ENCODE results near the gene DPP6. TPM values are rescaled to one million over a fixed set of nuclear protein-coding genes. Genes with fewer than 3 reads are reported as not detected.
A peak's percentile ranks its signal among the peaks of the same experiment; 100 is the strongest.

Gene DPP6
- total RNA-seq, 1 experiment from 2014 or later = not detected

DNA sequence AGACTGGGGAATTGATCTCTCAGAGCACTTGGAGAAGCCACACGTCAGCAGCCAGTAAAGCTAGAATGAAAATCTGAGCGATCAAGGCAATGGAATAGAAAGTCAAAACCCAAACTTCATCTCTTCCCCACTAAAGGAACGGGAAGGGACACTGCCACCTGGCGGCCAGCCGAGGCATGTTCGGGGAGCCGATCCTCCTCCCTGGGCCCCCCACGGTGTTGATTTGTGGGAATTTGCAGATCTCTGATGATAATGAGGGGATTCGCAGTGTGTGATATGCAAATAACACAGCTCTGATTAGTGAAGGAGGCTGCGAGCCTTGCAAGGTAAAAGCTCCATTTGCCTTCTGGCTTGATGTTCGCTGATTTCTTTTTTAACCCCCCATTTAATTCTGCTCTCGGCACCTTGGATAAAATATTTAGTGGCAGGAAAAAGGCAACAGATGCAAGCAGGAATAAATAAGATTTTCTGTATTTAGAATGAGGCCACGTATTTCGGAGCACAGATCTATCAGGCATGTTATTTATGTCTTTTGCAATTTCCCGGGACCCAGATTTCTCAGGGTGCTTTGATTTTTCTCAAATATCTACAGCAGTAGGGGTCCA lies 692.2 kb downstream of the DPP6 start:
- no peaks in the 10 kb centered on the region for H3K4me1 ChIP-seq (ENCODE audit: insufficient read depth, low read length, poor library complexity, severe bottlenecking)
- CTCF ChIA-PET = no interaction called here
- intact Hi-C loops (cut with micrococcal nuclease; ENCODE audit: unreplicated experiment) = loop anchor here (10.0 kb wide), 1 partner anchor 1850 kb away; no protein-coding TSS in a partner anchor
- BruUV-seq (replicated peaks) = no TSS peak
- POLR2A ChIA-PET (ENCODE audit: low non-redundant PET) = no interaction called here
- TF ChIP-seq, protein P1, sequence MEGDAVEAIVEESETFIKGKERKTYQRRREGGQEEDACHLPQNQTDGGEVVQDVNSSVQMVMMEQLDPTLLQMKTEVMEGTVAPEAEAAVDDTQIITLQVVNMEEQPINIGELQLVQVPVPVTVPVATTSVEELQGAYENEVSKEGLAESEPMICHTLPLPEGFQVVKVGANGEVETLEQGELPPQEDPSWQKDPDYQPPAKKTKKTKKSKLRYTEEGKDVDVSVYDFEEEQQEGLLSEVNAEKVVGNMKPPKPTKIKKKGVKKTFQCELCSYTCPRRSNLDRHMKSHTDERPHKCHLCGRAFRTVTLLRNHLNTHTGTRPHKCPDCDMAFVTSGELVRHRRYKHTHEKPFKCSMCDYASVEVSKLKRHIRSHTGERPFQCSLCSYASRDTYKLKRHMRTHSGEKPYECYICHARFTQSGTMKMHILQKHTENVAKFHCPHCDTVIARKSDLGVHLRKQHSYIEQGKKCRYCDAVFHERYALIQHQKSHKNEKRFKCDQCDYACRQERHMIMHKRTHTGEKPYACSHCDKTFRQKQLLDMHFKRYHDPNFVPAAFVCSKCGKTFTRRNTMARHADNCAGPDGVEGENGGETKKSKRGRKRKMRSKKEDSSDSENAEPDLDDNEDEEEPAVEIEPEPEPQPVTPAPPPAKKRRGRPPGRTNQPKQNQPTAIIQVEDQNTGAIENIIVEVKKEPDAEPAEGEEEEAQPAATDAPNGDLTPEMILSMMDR (conservative IDR thresholded peaks at IDR 0.05; ENCODE audit: low read depth, low read length) = peak; percentile 91
- no peak for TF ChIP-seq EZH2 (IDR thresholded peaks at IDR 0.05; ENCODE audit: borderline replicate concordance, low read depth, low read length, poor library complexity, severe bottlenecking)
- H3K36me3 ChIP-seq (ENCODE audit: insufficient read depth, low read length, poor library complexity, severe bottlenecking) = no peaks in the 10 kb centered on the region
- H3K27ac ChIP-seq (ENCODE audit: low read depth, low read length, poor library complexity, severe bottlenecking) = no peak overlapping the region
- no peaks in the 10 kb centered on the region for H3K9me3 ChIP-seq (ENCODE audit: low read depth, low read length, poor library complexity, severe bottlenecking)
- H3K4me3 ChIP-seq (ENCODE audit: low read depth, low read length, poor library complexity, severe bottlenecking) = no peak overlapping the region
- peaks cover 53% of the 10 kb centered on the region for H3K27me3 ChIP-seq (replicated peaks; ENCODE audit: insufficient read depth, low read depth, low read length, poor library complexity)
- DNase-seq (ENCODE audit: low spot score) = peak; percentile 64

DNA sequence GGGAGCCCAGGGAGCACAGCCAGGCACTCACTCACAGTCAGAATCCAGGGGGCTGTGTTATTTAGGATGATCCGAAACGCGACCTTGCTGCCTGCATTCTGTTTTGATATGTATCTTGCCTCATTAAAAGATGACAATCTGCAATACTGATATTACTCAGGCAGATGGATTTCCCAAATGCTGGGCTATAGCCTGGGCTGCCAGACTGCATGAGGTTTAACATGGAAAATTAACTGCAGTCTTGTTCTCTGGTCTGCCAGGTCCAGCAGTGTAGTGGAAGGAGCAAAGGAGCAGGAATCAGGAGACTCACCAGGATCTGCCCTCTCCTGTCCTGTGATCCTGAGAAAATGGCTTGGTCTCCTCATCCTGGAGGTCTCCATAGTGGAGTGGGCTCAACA lies 692.7 kb downstream of the DPP6 start:
- H3K9me3 ChIP-seq (ENCODE audit: low read depth, low read length, poor library complexity, severe bottlenecking) = no peaks in the 10 kb centered on the region
- no peak overlapping the region for H3K4me3 ChIP-seq (ENCODE audit: low read depth, low read length, poor library complexity, severe bottlenecking)
- no peak overlapping the region for H3K27ac ChIP-seq (ENCODE audit: low read depth, low read length, poor library complexity, severe bottlenecking)
- peaks cover 54% of the 10 kb centered on the region for H3K27me3 ChIP-seq (replicated peaks; ENCODE audit: insufficient read depth, low read depth, low read length, poor library complexity)
- no peaks in the 10 kb centered on the region for H3K36me3 ChIP-seq (ENCODE audit: insufficient read depth, low read length, poor library complexity, severe bottlenecking)
- ChIA-PET POLR2A (ENCODE audit: low non-redundant PET) (no interaction called here), CTCF (no interaction called here)
- TF ChIP-seq EZH2 (IDR thresholded peaks at IDR 0.05; ENCODE audit: borderline replicate concordance, low read depth, low read length, poor library complexity, severe bottlenecking) = no peak
- TF ChIP-seq, protein P1 (conservative IDR thresholded peaks at IDR 0.05; ENCODE audit: low read depth, low read length) = no peak
- no peak for DNase-seq (ENCODE audit: low spot score)
- no TSS peak for BruUV-seq (replicated peaks)
- intact Hi-C loops (cut with micrococcal nuclease; ENCODE audit: unreplicated experiment) = loop anchor here (10.0 kb wide), 1 partner anchor 1850 kb away; no protein-coding TSS in a partner anchor
- no peaks in the 10 kb centered on the region for H3K4me1 ChIP-seq (ENCODE audit: insufficient read depth, low read length, poor library complexity, severe bottlenecking)

DNA sequence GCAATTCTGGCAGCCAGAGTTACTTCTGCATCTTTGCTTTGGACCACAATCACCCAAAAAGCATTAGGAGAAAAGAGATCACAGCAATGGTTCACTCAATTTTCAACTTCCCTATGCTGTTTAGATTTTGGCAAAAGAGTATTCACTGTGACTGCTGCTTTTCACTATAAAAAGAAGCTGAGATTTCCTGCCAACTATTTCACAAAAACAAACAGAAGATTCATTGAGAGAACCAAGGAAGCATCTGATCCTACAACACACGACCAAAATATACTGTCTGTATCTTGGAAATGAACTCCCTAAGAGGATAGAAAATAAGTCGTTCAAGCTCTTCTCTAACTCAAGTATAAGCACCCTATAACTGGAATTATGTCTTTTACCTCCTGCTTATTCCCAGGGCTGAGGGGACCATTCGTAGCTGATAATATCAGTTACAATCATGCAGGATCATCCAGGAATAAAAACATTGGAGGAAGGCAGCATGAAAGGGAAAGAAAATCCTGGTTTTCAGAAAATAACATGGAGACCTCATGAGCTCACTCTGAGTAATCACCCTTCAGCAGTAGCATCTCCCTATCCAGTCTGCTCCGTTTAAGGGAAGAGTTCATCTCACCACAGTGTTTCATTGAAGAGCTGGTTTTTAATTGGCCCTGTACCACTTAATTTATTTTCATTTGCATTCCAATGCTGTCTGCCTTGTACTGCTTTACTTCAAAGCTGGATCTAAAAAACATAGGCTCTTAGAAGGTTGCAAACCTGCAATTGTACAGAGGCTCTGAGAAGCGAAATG lies 694.6 kb downstream of the DPP6 start:
- no peak for DNase-seq (ENCODE audit: low spot score)
- Histone ChIP-seq H3K36me3 (ENCODE audit: insufficient read depth, low read length, poor library complexity, severe bottlenecking) (no peaks in the 10 kb centered on the region), H3K9me3 (ENCODE audit: low read depth, low read length, poor library complexity, severe bottlenecking) (no peaks in the 10 kb centered on the region), H3K4me3 (ENCODE audit: low read depth, low read length, poor library complexity, severe bottlenecking) (no peak overlapping the region), H3K27me3 (replicated peaks; ENCODE audit: insufficient read depth, low read depth, low read length, poor library complexity) (peaks cover 52% of the 10 kb centered on the region), H3K27ac (ENCODE audit: low read depth, low read length, poor library complexity, severe bottlenecking) (no peak overlapping the region), H3K4me1 (ENCODE audit: insufficient read depth, low read length, poor library complexity, severe bottlenecking) (no peaks in the 10 kb centered on the region)
- intact Hi-C loops (cut with micrococcal nuclease; ENCODE audit: unreplicated experiment) = loop anchor here (10.0 kb wide), 1 partner anchor 1852 kb away; no protein-coding TSS in a partner anchor
- TF ChIP-seq, protein P1 (conservative IDR thresholded peaks at IDR 0.05; ENCODE audit: low read depth, low read length) = no peak
- TF ChIP-seq EZH2 (IDR thresholded peaks at IDR 0.05; ENCODE audit: borderline replicate concordance, low read depth, low read length, poor library complexity, severe bottlenecking) = no peak
- no TSS peak for BruUV-seq (replicated peaks)
- POLR2A ChIA-PET (ENCODE audit: low non-redundant PET) = no interaction called here
- CTCF ChIA-PET = no interaction called here

Measured in A673 (cell line).